IPS-NIHi7 (cell line): ENCODE data around the gene CAMK2B.

Source experiments
- DNase-seq: peaks from one replicate; pipeline ENCODE4 v3.0.0; 2012; ENCODE audit warnings: mixed read lengths; ENCODE audit errors: extremely low spot score

The CAMK2B gene

GRCh38 chr7:44330331-44330730 is 4.9 kb upstream of the CAMK2B start:
- DNase-seq, result no peak

GRCh38 chr7:44329888-44330287 is 4.5 kb upstream of the CAMK2B start:
- no peak for DNase-seq

GRCh38 chr7:44329081-44329480 is 3.7 kb upstream of the CAMK2B start:
- no peak for DNase-seq

- DNase-seq, result no peak
These were observed 2.6 kb upstream of the CAMK2B start for GRCh38 chr7:44327981-44328380.

GRCh38 chr7:44326261-44327125 is 1.1 kb upstream of the CAMK2B start:
- DNase-seq, result no peak

DNA sequence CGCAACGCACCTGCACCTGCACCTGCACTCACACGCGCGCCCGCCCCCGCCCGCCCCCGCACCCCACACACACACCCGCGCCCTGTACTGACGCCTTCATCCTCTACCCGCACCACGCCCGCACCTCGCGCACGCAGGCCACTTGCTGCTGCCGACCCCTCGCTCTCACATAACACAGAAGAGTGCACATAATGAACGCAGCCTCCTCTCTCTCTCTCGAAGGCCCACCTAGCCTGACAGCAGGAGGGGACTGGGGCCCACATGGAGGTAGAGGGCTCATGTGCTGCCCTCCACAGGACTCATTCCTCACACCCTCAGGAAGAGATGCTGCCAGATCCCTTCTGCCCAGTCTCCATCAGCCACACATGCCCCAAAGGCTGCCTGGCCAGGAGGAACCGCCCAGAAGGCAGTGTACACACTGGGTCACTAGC is 432 bp upstream of the CAMK2B start:
- peak; percentile 62 for DNase-seq

- no peak for DNase-seq
These were observed 753 bp downstream of the CAMK2B start for GRCh38 chr7:44324481-44325200.

DNA sequence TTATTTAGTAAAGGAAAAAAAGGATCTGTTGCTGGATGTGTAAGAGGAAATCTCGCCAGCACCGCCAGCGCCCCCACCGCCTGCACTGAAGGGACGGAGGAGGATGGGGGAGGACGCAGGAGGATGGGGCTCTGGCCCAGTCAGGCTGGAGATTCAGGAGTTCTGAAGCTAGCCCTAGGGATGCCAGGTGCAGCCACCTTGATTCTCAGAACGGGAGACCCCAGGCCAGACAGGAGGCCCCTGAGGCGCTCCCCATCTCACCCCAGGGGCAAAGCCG is 1.3 kb downstream of the CAMK2B start:
- DNase-seq, result no peak

DNA sequence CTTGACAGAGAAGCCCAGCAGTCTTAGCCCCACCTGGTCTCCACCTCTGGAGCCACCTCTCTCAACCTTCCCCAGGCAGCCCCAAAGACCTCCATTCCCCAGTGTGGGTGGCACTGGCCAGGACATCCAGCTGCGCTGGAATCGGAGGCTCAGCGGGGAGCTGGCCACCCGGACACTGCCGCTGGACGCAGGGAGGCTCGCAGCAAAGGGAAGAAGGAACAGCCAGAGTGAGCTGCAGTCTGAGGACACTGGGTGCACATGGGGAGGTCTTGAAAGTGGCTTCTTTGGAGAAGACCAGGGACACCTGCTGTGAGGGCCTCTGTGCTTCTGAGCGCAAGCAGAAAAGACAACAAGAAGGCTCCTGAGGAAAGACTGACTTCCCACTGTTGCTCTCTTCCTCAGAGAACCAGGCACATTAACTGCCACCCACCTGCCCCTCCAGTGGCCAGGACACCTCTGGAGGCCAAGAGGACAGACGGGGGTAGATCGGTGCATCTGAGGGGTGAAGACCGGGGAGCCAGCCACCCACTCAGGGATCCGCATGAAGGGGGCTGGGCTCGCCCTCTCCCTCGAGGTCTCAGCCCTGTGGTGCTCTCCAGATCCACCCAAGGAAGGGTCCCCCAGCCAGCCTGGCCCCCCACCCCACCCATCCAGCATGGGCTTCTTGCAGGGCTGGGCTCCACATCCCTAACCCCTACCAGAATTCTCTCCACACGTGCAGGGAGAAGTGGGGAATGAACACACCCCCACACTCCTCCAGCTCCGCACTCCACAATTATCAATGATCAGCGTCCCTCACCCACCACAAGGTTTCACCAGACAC is 1.8 kb downstream of the CAMK2B start:
- no peak for DNase-seq

DNA sequence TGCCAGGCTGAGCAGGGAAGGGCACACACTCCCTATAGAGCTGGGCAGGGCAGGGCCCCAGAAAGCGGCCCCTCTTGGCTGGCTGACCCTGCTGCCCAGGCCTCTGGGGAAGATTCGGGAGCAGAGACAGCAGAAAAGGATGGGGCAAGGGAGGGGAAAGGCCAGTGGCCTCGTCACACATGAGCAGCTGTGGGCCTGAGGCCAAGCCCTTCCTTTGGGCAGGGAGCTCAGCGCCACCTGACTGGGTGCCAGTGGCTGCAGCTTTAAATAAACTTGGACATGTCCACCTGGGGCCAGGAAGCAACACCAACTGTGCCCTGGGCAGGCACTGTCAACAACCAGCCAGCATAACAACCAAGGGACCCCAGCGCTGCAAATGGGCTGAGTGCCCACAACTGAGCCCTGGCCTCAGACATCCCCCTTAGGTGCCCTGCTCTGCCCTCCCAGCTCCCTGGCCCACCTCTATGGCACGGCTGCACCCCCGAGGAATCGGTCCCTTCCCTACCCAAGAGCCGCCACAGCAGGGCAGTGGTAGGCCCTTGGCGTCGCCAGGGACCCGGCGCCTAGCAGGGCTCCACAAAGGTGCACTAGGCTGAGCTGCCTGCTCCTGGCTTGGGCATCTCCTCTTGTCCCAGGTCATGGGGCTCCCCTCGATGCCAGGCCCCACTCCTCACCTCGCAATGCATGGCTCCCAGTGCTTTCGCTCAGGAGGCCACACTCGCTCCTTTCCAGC is 2.6 kb downstream of the CAMK2B start:
- no peak for DNase-seq

- DNase-seq, result no peak
These were observed 3.6 kb downstream of the CAMK2B start for GRCh38 chr7:44321796-44322195.

DNA sequence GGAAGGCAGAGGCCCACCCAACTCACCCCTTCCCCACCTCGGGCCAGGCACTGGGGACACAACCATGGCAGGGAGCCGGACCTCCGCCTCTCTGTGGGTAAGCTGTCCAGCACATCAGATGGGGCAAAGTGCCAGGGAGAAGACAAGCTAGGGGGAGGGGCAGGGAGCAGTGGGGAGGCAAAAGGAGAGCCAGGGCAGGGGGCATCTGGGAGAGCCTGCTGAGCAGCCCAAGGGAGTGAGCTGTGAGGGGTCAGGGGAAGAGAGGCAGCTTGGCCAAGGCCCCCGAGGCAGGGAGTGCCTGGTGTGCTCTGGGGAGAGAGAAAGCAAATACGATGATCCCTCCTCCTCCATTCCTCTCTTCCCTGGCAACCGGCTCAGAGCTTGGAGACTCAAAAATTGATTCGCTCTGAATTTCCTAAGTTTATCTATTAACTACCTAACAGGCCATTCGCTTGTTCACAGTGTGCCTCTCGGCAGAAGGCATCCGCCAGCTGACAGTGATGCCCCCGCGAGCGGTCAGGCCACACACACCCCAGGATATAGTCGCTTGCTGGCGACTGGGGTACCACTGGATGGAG is 4.5 kb downstream of the CAMK2B start:
- peak; percentile 5 for DNase-seq

DNA sequence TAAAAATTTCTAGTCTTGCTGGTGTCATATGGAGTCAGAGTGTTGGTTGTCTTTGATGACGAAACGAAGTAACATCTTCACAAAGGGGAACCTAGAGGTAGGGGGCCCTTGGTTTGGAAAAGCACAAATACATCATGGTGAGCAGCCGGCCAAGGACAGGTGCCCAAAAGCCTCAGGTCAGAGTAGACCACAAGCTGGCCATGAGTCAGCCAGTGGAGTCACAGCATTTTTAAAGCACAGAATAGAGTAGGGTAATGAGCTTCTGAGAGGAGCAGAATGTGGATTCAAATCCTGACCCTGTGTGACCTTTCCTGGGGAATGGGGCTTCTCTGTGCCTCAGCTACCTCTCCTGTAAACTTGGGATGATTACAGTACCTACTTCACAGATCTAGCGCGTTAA is 5.3 kb downstream of the CAMK2B start:
- no peak for DNase-seq

DNA sequence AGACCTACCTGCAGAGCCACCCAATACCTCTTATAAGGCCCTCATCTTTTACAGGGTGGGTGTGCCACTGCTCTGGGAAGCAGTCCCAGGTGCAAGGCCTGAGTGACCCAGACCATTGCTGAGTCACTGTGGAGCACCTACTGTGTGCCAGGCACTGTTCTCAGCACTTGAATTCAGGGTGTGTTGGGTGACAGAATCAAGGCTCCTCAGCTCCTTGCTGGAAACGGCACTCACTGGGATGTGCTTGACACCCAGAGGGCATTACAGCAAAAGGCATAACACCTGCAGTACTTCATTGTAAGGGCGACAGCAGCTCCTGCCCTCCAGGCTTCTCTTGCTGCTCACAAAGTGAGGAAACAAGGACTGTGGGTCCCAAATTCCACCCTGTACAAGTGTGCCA is 7.1 kb downstream of the CAMK2B start:
- DNase-seq, result no peak

DNA sequence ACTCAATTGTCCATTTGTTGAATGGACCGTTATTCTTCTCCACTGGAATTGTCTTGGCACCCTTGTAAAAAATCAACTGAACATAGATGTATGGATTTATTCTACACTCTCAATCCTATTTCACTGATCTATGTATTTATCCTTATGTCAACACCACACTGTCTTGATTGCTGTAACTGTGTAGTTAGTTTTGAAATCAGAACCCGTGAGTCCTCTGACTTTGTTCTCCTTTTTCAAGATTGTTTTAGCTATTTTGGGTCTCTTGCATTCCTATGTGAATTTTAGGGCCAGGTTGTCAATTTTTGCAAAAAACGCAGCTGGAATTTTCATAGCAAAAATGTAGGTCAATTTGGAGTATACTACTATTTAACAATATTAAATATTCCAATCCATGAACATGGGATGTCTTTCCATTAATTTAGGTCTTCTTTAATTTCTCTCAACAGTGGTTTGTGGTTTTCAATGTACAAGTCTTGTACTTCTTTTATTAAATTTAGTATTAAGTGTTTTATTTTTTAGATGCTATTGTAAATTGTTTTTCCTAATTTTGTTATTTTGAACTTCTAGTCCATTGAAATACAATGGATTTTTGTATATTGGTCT is 10.0 kb downstream of the CAMK2B start:
- DNase-seq, result no peak

- DNase-seq, result no peak
These were observed 11.8 kb downstream of the CAMK2B start for GRCh38 chr7:44313621-44314031.

DNA sequence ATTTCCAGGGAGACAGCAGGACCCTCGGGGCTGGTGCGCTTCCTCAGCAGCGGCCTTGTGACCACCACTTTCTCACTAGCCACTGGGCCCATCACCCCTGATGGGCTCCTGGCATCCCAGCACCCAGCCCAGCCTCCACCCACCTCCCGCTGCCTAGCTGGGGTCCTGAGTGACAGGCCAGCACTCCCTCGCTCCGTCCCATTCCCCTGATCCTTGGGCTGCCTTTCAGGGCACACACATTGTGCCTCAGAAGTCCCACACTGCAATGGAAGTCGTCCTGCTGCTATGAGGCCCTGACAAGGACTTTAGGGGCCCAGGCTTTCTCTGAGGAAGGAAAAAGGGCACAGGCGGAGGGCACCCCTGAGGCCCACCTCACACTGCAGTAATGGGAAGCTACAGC is 12.4 kb downstream of the CAMK2B start:
- peak; percentile 6 for DNase-seq

DNA sequence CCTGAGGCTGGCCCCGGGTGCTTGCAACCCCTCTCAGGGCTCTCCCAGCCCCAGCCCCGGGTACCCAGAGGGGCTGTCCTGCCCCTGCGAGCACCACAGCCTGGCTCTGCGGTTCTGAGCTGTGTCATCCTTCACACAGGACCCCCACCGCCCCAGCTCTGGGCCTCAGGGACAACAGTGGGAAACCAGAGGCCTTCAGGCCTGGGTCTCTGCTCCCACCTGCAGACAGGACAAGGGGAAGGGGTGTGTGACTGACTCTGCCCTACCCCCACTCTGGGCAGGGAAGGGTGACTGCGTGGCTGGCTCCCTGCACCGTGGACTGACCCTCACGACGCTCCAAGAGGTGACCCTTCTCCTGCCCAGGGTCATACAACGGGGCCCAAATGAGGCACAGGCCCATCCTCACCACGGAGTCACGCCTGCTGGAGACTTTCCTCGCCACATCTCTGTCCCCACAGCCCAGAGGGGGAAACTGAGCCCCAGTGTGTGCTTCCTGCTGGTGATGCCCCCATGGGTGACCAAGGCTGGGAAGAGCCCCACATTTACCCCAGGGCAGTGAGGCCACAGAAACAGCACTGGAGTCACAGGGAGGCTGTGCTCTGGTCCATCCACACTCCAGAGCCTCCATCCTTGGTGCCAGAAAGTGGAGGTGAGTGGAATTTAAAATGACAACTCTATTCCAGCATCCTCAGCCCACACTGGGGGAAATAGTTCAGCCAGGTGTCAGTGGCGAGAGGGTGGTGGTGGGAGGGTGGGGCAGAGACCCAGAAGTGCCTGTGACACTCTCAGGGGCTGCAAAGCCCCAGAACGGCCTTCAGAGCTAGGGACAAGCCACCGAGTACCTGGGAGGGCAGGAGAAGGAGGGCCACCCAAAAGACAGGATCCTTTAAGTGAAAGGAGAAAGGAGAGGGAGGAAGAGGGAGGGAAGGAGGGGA is 13.6 kb downstream of the CAMK2B start:
- DNase-seq, result peak; percentile 5

DNA sequence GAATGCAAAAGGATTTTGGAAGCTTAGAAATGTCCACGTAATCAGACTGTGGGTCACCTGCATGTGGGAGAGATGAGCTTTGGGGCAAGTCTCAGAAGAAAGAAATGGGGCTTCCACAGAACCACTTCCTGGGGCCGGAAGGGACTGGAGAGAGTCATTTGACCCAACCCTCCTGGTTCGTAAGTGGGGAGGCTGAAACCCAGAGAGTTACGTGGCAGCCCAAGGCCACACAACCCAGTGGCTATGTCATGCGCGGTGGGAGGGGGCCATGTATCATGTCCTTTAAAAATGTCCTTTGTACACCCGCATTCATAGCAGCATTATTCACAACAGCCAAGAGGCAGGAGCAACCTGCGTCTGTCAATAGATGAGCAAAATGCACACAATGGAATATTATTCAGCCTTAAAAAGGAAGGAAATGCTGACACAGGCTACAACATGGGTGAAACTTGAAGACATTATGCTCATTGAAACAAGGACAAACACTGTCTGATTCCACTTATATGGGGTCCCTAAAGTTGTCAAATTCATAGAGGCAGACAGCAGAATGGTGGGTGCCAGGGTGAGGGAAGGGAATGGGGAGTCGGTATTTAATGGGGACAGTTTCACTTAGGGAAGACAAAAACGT is 15.1 kb downstream of the CAMK2B start:
- peak; percentile 7 for DNase-seq
